Activated CD4-positive, alpha-beta T cell treated with anti-CD3 and anti-CD28 coated beads, Interleukin-2, amount 10 ng/mL, durations not matched to agents 7 days and 5 days (primary cell): ENCODE data around the gene TFCP2L1. TPM values are rescaled to one million over a fixed set of nuclear protein-coding genes. Genes with fewer than 3 reads are reported as not detected.
A peak's percentile ranks its signal among the peaks of the same experiment; 100 is the strongest.
"Not testable (repeated sequence)": the region's sequence is repeated elsewhere in the genome, so short reads cannot be mapped to it uniquely, and the experiment has no call there.

Experiments used
- CTCF ChIA-PET: fragments of 350-600 bp; sonication (Branson Sonifier 250); formaldehyde crosslinking; loops from one replicate; lab custom pipeline; 2021; ENCODE audit warnings: antibody characterized with exemption; lab: Charles Lee
- POLR2A ChIA-PET: fragments of 350-600 bp; sonication (Branson Sonifier 250); formaldehyde crosslinking; loops from one replicate; lab custom pipeline; 2021; ENCODE audit warnings: antibody characterized with exemption; lab: Charles Lee
- DNase-seq: peaks from one replicate; pipeline ENCODE4 v3.0.0-alpha.2; 2020
- H3K27ac Mint-ChIP-seq: one replicate; pipeline ENCODE4 v1.8.0; 2021; ENCODE audit warnings: mild to moderate bottlenecking, moderate library complexity, mixed read lengths
- H3K27me3 Mint-ChIP-seq: one replicate; pipeline ENCODE4 v1.8.0; 2021; ENCODE audit warnings: mixed read lengths
- H3K36me3 Mint-ChIP-seq: one replicate; pipeline ENCODE4 v1.8.0; 2021; ENCODE audit warnings: low read depth, mixed read lengths
- H3K4me1 Mint-ChIP-seq: one replicate; pipeline ENCODE4 v1.8.0; 2021; ENCODE audit warnings: mixed read lengths
- H3K4me3 Mint-ChIP-seq: one replicate; pipeline ENCODE4 v1.8.0; 2021; ENCODE audit warnings: mild to moderate bottlenecking, moderate library complexity, mixed read lengths
- H3K9me3 Mint-ChIP-seq: one replicate; pipeline ENCODE4 v1.8.0; 2021; ENCODE audit warnings: mixed read lengths
- total RNA-seq, 2 experiments: library from RNA; stranded (reverse); gene quantifications; one replicate each; pipeline ENCODE4 v1.2.3, GENCODE V29; 2021

The TFCP2L1 gene, protein sequence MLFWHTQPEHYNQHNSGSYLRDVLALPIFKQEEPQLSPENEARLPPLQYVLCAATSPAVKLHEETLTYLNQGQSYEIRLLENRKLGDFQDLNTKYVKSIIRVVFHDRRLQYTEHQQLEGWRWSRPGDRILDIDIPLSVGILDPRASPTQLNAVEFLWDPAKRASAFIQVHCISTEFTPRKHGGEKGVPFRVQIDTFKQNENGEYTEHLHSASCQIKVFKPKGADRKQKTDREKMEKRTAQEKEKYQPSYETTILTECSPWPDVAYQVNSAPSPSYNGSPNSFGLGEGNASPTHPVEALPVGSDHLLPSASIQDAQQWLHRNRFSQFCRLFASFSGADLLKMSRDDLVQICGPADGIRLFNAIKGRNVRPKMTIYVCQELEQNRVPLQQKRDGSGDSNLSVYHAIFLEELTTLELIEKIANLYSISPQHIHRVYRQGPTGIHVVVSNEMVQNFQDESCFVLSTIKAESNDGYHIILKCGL
- under 1 TPM; 0.02 TPM for total RNA-seq

DNA sequence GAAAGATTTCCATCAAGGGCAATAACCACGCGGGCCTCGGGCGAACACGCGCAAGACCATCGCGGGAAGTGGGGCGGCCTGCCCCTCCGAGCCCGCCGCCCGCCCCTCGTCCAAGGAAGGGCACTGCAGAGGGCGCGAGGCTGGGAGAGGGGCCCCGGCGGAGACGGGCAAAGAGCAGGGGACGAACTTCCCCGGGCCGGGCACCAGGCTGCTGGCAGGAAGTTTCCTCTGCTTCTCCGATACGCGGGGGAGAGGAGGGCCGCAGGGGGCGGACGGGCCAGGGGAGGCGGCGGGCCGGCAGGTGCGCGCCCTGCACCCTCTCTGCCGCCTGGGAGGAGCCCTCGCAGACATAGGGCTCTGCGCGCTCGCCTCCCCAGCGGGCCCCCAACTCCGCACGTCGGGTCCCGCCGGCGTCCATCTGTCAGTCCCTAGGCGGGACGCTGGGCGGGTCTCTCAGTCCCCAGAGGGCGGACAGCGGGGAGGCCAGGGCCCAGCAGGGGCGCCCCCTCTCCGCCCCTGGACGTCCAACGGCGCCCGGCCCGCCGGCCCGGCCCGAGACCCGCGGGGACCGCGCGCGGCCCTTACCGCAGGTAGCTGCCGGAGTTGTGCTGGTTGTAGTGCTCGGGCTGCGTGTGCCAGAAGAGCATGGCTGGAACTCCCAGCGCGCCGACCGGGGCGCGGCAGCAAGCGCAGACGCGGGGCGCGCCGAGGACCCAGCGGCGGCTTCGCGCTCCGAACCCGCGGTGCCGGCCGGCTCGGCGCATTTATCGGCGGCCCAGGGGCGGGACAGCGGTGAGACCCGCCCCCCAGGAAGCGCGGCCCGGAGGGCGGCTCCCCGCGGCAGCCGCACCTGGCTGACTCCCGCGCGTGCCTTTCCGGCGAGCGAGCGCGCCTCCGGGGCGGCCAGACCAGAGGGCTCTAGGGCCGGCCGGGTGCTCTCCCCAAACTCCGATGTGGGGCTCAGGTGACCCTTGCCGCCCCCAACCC lies at the start of gene TFCP2L1:
TSS of gene TFCP2L1 (minus strand) at position 740 of the 987 bp plus-strand sequence. CDS start at position 647, 93 bp downstream.
- Mint-ChIP-seq H3K27me3 (peaks cover 44% of the 10 kb centered on the region), H3K4me1 (peaks cover 6% of the 10 kb centered on the region), H3K9me3 (no peaks in the 10 kb centered on the region), H3K4me3 (peak within 1 kb of the TSS; percentile 57), H3K36me3 (no peaks in the 10 kb centered on the region), H3K27ac (no peak within 1 kb of the TSS)
- CTCF ChIA-PET = no interaction called here
- DNase-seq = peak; percentile 34
- POLR2A ChIA-PET = no interaction called here

DNA sequence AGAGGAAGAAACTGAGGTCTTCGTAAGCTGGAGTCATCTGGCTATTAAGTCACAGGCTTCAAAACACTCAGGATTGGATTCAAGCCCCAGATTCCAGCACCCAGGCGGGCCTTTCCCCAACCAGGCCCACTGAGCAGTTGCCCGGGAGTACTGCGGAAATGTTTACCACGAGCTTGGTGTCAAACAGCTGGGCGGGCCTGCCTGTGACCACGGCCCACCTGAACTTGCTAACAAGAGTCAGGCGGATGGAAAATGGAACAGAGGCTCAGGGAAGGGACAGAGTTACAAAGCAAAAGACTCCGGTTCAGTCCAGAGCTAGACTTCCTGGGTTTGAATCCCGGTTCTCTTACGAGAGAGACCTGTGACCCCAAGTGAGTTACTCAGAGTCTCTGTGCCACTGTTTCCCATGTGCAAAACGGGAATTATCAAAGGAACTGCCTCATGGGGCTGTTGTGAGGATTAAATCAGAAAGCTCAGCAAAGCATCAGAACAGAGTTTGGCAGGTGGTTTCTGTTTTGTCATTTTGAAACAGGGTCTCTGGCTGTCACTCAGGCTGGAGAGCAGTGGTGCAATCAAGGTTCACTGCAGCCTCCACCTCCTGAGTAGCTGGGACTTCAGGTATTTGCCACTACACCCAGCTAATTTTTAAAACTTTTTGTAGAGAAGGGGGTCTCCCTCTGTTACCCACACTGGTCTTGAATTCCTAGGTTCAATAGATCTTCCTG lies 49.0 kb upstream of the TFCP2L1 start:
- Mint-ChIP-seq H3K27me3 (no peaks in the 10 kb centered on the region), H3K27ac (no peak overlapping the region), H3K4me3 (no peak overlapping the region), H3K36me3 (no peaks in the 10 kb centered on the region), H3K4me1 (peaks cover 5% of the 10 kb centered on the region), H3K9me3 (no peaks in the 10 kb centered on the region)
- no peak for DNase-seq
- POLR2A ChIA-PET = interaction anchor here (0.6 kb wide), 1 partner anchor 386 kb away, joined by 4 read pairs; no protein-coding TSS in a partner anchor
- CTCF ChIA-PET = interaction anchor here (0.5 to 0.9 kb wide), 3 partner anchors 12 to 69 kb away, joined by 3 read pairs; no protein-coding TSS in a partner anchor

DNA sequence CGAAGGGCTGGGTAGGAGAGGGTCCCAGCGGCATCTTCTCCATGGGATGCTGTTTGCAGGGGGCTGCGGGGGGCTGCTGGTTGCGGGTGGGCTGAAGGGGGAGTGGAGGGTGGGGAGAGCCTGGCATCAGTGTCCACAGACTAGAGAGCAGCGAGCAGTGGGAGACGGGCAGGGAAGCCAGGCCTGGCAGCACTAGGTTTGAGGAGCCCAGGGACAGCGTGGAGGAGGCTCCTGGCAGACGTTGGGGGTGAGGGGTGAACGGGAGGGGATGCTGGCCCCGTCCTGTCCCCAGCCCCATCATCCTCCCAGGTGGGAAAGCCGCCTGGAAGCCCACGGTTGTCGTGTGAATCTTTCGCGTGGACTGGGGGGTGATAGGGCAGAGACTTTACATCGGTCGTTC lies 48.2 kb upstream of the TFCP2L1 start:
- H3K27ac Mint-ChIP-seq = no peak overlapping the region
- CTCF ChIA-PET = no interaction called here
- DNase-seq = no peak

DNA sequence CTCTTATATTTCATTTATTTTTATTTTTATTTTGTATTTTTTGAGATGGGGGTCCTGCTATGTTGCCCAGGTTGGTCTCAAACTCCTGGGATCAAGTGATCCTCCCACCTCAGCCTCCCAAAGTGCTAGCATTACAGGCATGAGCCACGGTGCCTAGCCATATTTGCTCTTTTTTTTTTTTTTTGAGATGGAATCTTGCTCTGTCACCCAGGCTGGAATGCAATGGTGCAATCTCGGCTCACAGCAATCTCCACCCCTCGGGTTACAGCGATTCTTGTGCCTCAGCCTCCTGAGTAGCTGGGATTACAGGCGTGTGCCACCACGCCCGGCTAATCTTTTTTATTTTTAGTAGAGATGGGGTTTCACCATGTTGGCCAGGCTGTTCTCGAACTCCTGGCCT lies 46.3 kb upstream of the TFCP2L1 start:
- H3K4me3 Mint-ChIP-seq, H3K9me3 Mint-ChIP-seq, POLR2A ChIA-PET, DNase-seq, H3K27me3 Mint-ChIP-seq, H3K27ac Mint-ChIP-seq, H3K4me1 Mint-ChIP-seq, CTCF ChIA-PET, H3K36me3 Mint-ChIP-seq: not testable (repeated sequence)

More for the DNA sequence above, 48.2 kb upstream of the TFCP2L1 start:
- no peaks in the 10 kb centered on the region for H3K36me3 Mint-ChIP-seq
- no peaks in the 10 kb centered on the region for H3K27me3 Mint-ChIP-seq
- POLR2A ChIA-PET = no interaction called here
- peaks cover 5% of the 10 kb centered on the region for H3K4me1 Mint-ChIP-seq
- H3K9me3 Mint-ChIP-seq = no peaks in the 10 kb centered on the region
- no peak overlapping the region for H3K4me3 Mint-ChIP-seq

DNA sequence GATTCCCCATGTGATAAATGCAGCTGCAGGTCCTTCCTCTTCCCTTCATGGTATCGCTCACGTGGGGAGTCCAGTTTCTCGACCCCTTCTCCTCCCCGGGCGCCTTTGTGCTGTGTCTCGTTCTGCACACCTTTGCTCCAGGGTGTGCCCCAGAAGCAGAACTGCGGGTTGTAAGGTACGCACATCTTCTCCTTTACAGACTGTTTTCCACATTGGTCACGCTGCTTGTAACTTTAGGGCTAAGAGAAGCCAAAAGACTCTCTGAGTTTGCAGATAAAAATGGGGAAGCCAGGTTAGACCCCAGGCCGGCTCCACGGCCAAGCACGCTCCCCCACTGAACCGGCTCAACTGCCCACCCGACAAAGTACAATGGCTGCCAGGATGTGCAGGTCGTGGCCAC lies 45.9 kb upstream of the TFCP2L1 start:
- H3K27ac Mint-ChIP-seq = no peak overlapping the region
- no peaks in the 10 kb centered on the region for H3K36me3 Mint-ChIP-seq
- no peak overlapping the region for H3K4me3 Mint-ChIP-seq
- no peaks in the 10 kb centered on the region for H3K9me3 Mint-ChIP-seq
- peaks cover 5% of the 10 kb centered on the region for H3K4me1 Mint-ChIP-seq
- POLR2A ChIA-PET = no interaction called here
- no peaks in the 10 kb centered on the region for H3K27me3 Mint-ChIP-seq
- CTCF ChIA-PET = interaction anchor here (0.7 kb wide), 1 partner anchor 82 kb away, joined by 9 read pairs; no protein-coding TSS in a partner anchor
- DNase-seq = no peak

DNA sequence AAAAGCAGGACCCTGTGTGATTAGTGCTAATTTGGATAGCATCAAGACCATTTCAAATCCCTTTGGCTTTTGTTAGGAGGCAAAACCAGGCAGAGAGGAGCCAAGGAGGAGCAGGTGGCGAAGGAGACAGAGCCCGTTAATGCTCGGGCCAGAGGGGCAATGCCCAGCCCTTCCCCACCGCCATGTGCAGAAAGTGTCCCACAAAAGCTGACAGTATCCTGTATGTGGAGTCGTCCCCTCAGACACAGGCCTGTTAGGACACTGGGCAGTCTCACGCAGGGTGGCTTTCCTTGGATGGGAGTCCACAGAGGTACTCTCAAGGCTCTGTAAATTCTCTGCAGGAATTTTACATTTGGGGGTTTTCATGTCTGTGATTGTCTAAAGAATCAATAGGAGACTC lies 44.8 kb upstream of the TFCP2L1 start:
- Mint-ChIP-seq H3K27me3 (no peaks in the 10 kb centered on the region), H3K4me1 (peaks cover 5% of the 10 kb centered on the region), H3K27ac (no peak overlapping the region), H3K9me3 (no peaks in the 10 kb centered on the region), H3K36me3 (no peaks in the 10 kb centered on the region), H3K4me3 (no peak overlapping the region)
- ChIA-PET CTCF (no interaction called here), POLR2A (no interaction called here)
- no peak for DNase-seq

DNA sequence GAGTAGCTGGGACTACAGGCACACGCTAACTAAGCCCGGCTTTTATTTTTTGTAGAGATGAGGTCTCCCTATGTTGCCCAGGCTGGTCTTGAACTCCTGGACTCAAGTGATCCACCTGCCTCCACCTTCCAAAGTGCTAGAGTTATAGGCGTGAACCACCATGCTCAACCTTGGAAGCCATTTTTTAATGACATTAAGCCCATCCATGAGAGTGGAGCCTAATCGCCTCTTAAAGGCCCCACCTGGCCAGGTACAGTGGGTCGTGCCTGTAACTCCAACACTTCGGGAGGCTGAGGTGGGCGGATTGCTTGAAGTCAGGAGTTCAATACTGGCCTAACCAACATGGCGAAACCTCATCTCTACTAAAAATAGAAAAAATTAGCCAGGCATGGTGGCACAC lies 41.6 kb upstream of the TFCP2L1 start:
- CTCF ChIA-PET = no interaction called here
- Mint-ChIP-seq H3K27me3 (no peaks in the 10 kb centered on the region), H3K36me3 (no peaks in the 10 kb centered on the region), H3K27ac (no peak overlapping the region), H3K9me3 (no peaks in the 10 kb centered on the region), H3K4me1 (no peaks in the 10 kb centered on the region), H3K4me3 (no peak overlapping the region)
- POLR2A ChIA-PET = no interaction called here
- DNase-seq = no peak

DNA sequence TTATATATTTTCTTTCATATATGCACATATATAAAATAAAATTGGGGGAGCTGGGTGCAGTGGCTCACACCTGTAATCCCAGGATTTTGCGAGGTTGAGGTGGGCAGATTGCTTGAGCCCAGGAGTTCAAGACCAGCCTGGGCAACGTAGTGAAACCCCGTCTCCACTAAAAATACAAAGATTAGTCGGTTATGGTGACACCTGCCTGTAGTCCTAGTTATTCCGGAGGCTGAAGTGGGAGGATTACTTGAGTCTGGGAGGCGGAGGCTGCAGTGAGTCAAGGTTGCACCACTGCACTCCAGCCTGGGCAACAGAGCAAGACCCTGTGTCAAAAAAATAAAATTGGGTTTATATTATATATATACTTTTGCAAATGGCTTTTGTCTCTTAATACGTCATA lies 39.6 kb upstream of the TFCP2L1 start:
- Mint-ChIP-seq H3K36me3 (no peaks in the 10 kb centered on the region), H3K27ac (no peak overlapping the region), H3K4me1 (no peaks in the 10 kb centered on the region), H3K4me3 (no peak overlapping the region), H3K9me3 (no peaks in the 10 kb centered on the region), H3K27me3 (no peaks in the 10 kb centered on the region)
- ChIA-PET CTCF (no interaction called here), POLR2A (no interaction called here)
- no peak for DNase-seq

DNA sequence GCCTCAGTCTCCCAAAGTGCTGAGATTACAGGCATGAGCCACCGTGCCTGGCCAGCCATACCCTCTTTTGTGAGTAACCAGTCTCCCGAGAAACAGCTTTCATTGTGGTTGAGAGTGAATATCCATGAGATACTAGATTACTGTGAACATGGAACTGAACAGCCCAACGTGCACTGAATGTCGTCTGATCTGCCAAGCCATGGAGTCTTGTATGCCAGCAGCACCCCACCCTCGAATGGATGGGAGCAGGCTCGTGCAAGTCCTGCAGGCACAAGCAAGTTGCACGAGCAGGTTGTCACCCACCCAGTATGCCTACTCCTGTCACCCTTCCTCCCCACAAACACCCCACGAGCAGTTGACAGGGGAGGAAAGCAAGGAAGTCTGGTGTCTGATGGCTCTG lies 36.5 kb upstream of the TFCP2L1 start:
- H3K27me3 Mint-ChIP-seq = no peaks in the 10 kb centered on the region
- POLR2A ChIA-PET = no interaction called here
- H3K36me3 Mint-ChIP-seq = no peaks in the 10 kb centered on the region
- H3K9me3 Mint-ChIP-seq = no peaks in the 10 kb centered on the region
- H3K27ac Mint-ChIP-seq = no peak overlapping the region
- H3K4me3 Mint-ChIP-seq = no peak overlapping the region
- no peaks in the 10 kb centered on the region for H3K4me1 Mint-ChIP-seq
- DNase-seq = no peak
- CTCF ChIA-PET = no interaction called here

DNA sequence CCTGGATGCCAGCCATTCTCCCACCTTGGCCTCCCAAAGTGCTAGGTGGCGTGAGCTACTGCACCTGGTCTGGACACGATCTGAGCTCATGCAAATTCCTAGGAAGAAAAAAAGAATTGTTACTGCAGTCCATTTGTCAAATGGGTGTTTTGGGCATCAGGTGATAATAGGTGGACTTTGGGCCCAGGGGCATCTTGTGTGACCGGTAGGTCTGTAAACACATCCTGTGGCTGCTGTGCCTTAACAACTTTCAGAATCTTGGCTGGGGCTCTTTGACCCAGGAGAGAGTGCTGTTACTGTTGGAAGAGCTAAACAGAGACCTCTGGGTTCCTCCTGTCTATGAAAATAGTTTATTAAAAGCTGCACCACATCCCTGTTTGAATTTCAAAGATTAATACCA lies 34.9 kb upstream of the TFCP2L1 start:
- no peaks in the 10 kb centered on the region for H3K9me3 Mint-ChIP-seq
- ChIA-PET POLR2A (no interaction called here), CTCF (no interaction called here)
- H3K27ac Mint-ChIP-seq = no peak overlapping the region
- no peaks in the 10 kb centered on the region for H3K4me1 Mint-ChIP-seq
- H3K27me3 Mint-ChIP-seq = no peaks in the 10 kb centered on the region
- H3K4me3 Mint-ChIP-seq = no peak overlapping the region
- no peaks in the 10 kb centered on the region for H3K36me3 Mint-ChIP-seq
- no peak for DNase-seq

DNA sequence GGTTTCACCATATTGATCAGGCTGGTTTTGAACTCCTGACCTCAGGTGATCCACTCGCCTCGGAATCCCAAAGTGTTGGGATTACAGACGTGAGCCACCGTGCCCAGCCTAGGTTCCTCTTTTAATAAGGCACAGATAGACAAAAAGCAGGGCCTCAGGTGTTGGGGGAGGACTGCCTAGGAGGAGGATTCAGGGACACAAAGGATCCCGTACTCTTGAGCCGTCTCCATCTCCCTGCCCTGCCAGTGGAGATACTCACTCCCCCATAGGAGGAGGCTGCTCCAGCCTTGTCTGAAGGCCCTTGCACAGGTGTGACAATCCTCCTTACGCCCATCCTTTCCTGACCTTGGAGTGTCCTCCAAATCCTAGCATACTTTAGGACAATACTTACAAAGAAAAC lies 32.0 kb upstream of the TFCP2L1 start:
- CTCF ChIA-PET = interaction anchor here (1.0 kb wide), 1 partner anchor 113 kb away, joined by 3 read pairs; no protein-coding TSS in a partner anchor

DNA sequence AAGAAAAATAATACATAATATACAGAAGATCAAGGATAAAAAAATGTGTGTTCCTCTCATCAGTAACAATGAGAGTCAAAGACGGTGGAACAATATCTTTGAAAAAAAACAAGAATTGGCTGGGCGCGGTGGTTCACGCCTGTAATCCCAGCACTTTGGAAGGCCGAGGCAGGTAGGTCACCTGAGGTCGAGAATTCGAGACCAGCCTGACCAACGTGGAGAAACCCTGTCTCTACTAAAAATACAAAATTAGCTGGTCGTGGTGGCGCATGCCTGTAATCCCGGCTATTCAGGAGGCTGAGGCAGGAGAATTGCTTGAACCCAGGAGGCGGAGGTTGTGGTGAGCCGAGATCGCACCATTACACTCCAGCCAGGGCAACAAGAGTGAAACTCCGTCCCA lies 28.7 kb upstream of the TFCP2L1 start:
- CTCF ChIA-PET, H3K27ac Mint-ChIP-seq, H3K4me1 Mint-ChIP-seq, H3K36me3 Mint-ChIP-seq, H3K4me3 Mint-ChIP-seq, H3K9me3 Mint-ChIP-seq, POLR2A ChIA-PET, DNase-seq: not testable (repeated sequence)
- H3K27me3 Mint-ChIP-seq = peaks cover 26% of the 10 kb centered on the region

More for the DNA sequence above, 32.0 kb upstream of the TFCP2L1 start:
- peaks cover 3% of the 10 kb centered on the region for H3K27me3 Mint-ChIP-seq
- DNase-seq = no peak
- no peaks in the 10 kb centered on the region for H3K9me3 Mint-ChIP-seq
- no peaks in the 10 kb centered on the region for H3K36me3 Mint-ChIP-seq
- no peak overlapping the region for H3K27ac Mint-ChIP-seq
- no peaks in the 10 kb centered on the region for H3K4me1 Mint-ChIP-seq
- POLR2A ChIA-PET = no interaction called here
- no peak overlapping the region for H3K4me3 Mint-ChIP-seq
